GM12878 (cell line): ENCODE results near the gene CHD6. TPM values are rescaled to one million over a fixed set of nuclear protein-coding genes. Genes with fewer than 3 reads are reported as not detected.

Experiments used
- ATAC-seq: fragments of 200-7000 bp; cut with Tn5 transposase; 3 replicates; pipeline ENCODE4 v1.9.1; 2020; ENCODE audit warnings: mild to moderate bottlenecking, moderate library complexity
- BruUV-seq: library from RNA; stranded (reverse); fragments of 400-500 nt; replicated peaks from 2 replicates; lab custom pipeline; 2021; lab: Mats Ljungman, UMichigan
- CTCF ChIA-PET: fragments of 300-600 bp; sonication (Branson Sonifier 250); formaldehyde crosslinking; extraction: SDS; loops from one replicate; lab custom pipeline; 2021; ENCODE audit warnings: inconsistent platforms; lab: Yijun Ruan, JAX
- POLR2A ChIA-PET: fragments of 350-600 bp; formaldehyde crosslinking; extraction: SDS; loops from one replicate; lab custom pipeline; 2021; ENCODE audit warnings: inconsistent platforms; lab: Charles Lee
- RAD21 ChIA-PET: fragments of 300-600 bp; sonication (Branson Sonifier 250); formaldehyde crosslinking; loops from one replicate; lab custom pipeline; 2023; ENCODE audit warnings: antibody characterized with exemption; ENCODE audit not compliant: unreplicated experiment; lab: Charles Lee
- SMC1A ChIA-PET: fragments of 300-600 bp; sonication (Branson Sonifier 250); formaldehyde crosslinking; loops from one replicate; lab custom pipeline; 2023; ENCODE audit not compliant: unreplicated experiment, uncharacterized antibody; lab: Charles Lee
- DNase-seq: peaks from one replicate; pipeline ENCODE4 v3.0.0-alpha.2; 2011; ENCODE audit warnings: low read depth, low spot score
- FAIRE-seq: peaks from 3 replicates; lab custom pipeline; 2011; peaks lifted over from hg19 to GRCh38; lab: Jason Lieb, UNC
- H2AFZ ChIP-seq: 2 replicates; pipeline ENCODE4 v1.6.0; 2011; ENCODE audit warnings: low read depth, low read length, control low read depth; ENCODE audit not compliant: control insufficient read depth
- H3K27ac ChIP-seq: 2 replicates; pipeline ENCODE4 v1.5.1; 2011; ENCODE audit warnings: control low read depth; ENCODE audit not compliant: control insufficient read depth, insufficient read depth
- H3K27me3 ChIP-seq, 2 experiments: replicated peaks in 1 of 2; 2 replicates each; pipeline versions ENCODE4 v1.6.0 to v1.6.1; 2011; ENCODE audit warnings: low read length in 1 of 2; ENCODE audit not compliant: control insufficient read depth in 2 of 2, insufficient read depth in 2 of 2
- H3K36me3 ChIP-seq, 2 experiments: 2 replicates each; pipeline ENCODE4 v1.5.1; 2011; ENCODE audit warnings: low read length in 1 of 2; ENCODE audit not compliant: control insufficient read depth in 2 of 2, insufficient read depth in 2 of 2
- H3K4me1 ChIP-seq: 2 replicates; pipeline ENCODE4 v1.6.1; 2011; ENCODE audit warnings: mild to moderate bottlenecking, low read length, moderate library complexity, mixed read lengths; ENCODE audit not compliant: control insufficient read depth, insufficient read depth
- H3K4me2 ChIP-seq: 2 replicates; pipeline ENCODE4 v1.6.0; 2011; ENCODE audit warnings: control low read depth; ENCODE audit not compliant: control insufficient read depth, insufficient read depth
- H3K4me3 ChIP-seq: fragments of 200-600 bp; sonication (generic); 2 replicates; pipeline ENCODE4 v1.5.1; 2016
- H3K79me2 ChIP-seq: 2 replicates; pipeline ENCODE4 v1.6.0; 2011; ENCODE audit warnings: low read length; ENCODE audit not compliant: control insufficient read depth, insufficient read depth
- H3K9ac ChIP-seq: 2 replicates; pipeline ENCODE4 v1.8.0; 2011; ENCODE audit warnings: low read length, control low read depth, mixed read lengths; ENCODE audit not compliant: control insufficient read depth, insufficient read depth
- H3K9me3 ChIP-seq: replicated peaks from 3 replicates; pipeline ENCODE4 v1.5.1; 2011; ENCODE audit warnings: mild to moderate bottlenecking, low read length; ENCODE audit not compliant: control insufficient read depth, insufficient read depth
- H4K20me1 ChIP-seq: 2 replicates; pipeline ENCODE4 v1.6.0; 2011; ENCODE audit not compliant: control insufficient read depth, insufficient read depth
- CBX3 ChIP-seq: fragments of 200-600 bp; sonication (generic); IDR thresholded peaks from 2 replicates; pipeline ENCODE4 v1.6.1; 2016; ENCODE audit warnings: low read depth, borderline replicate concordance
- CEBPB ChIP-seq, 2 experiments: fragments of 150-350 bp in 1 of 2; IDR thresholded peaks; 2 replicates each; pipeline ENCODE4 v1.6.1; 2012 to 2014; ENCODE audit warnings: low read depth in 2 of 2, low read length in 2 of 2, borderline replicate concordance in 1 of 2, inconsistent platforms in 1 of 2
- CTCF ChIP-seq, 3 experiments: IDR thresholded peaks in 2 of 3; conservative IDR thresholded peaks in 1 of 3; 2 replicates each; pipeline ENCODE4 v1.5.1; 2011; ENCODE audit warnings: low read depth in 3 of 3, low read length in 3 of 3, mild to moderate bottlenecking in 3 of 3, control low read depth in 2 of 3, moderate library complexity in 2 of 3, inconsistent platforms in 1 of 3, mixed read lengths in 1 of 3; ENCODE audit not compliant: control insufficient read depth in 2 of 3, insufficient read depth in 1 of 3; ENCODE audit errors: extremely low read depth in 1 of 3
- GATAD2B ChIP-seq: fragments of 450-650 bp; conservative IDR thresholded peaks from 2 replicates; pipeline ENCODE4 v1.6.1; 2017; ENCODE audit warnings: low read depth, mild to moderate bottlenecking, moderate library complexity
- HCFC1 ChIP-seq: fragments of 150-350 bp; IDR thresholded peaks from 2 replicates; pipeline ENCODE4 v1.6.1; 2014; ENCODE audit warnings: low read length
- IRF4 ChIP-seq: IDR thresholded peaks from 2 replicates; pipeline ENCODE4 v1.6.1; 2011; ENCODE audit warnings: low read depth, low read length
- KLF5 ChIP-seq: fragments of 450-650 bp; IDR thresholded peaks from 2 replicates; pipeline ENCODE4 v1.6.1; 2014; ENCODE audit warnings: mild to moderate bottlenecking; ENCODE audit not compliant: partially characterized antibody
- NR2C2 ChIP-seq: IDR thresholded peaks from 2 replicates; pipeline ENCODE4 v1.6.1; 2011; ENCODE audit warnings: borderline replicate concordance, low read depth; ENCODE audit not compliant: control insufficient read depth, insufficient read length
- POLR2A ChIP-seq: IDR thresholded peaks from 2 replicates; pipeline ENCODE4 v1.6.1; 2011; ENCODE audit warnings: low read depth, mild to moderate bottlenecking, low read length
- POU2F2 ChIP-seq: IDR thresholded peaks from 3 replicates; pipeline ENCODE4 v1.6.1; 2011; ENCODE audit warnings: low read depth, mild to moderate bottlenecking, low read length, borderline replicate concordance
- RELA ChIP-seq: fragments of 450-650 bp; IDR thresholded peaks from 2 replicates; pipeline ENCODE4 v1.8.0; 2014; ENCODE audit warnings: borderline replicate concordance; ENCODE audit not compliant: partially characterized antibody
- SKIL ChIP-seq: fragments of 450-650 bp; IDR thresholded peaks from 2 replicates; pipeline ENCODE4 v1.6.1; 2017; ENCODE audit warnings: mild to moderate bottlenecking, low read depth, inconsistent platforms; ENCODE audit not compliant: poor library complexity, severe bottlenecking
- SMAD1 ChIP-seq: fragments of 450-650 bp; IDR thresholded peaks from 2 replicates; pipeline ENCODE4 v1.6.1; 2018; ENCODE audit warnings: mild to moderate bottlenecking, low read depth; ENCODE audit not compliant: partially characterized antibody
- SP1 ChIP-seq: IDR thresholded peaks from one replicate; pipeline ENCODE4 v1.6.1; 2011; ENCODE audit warnings: low read depth, low read length
- YY1 ChIP-seq: IDR thresholded peaks from 2 replicates; pipeline ENCODE4 v1.6.1; 2011; ENCODE audit warnings: low read depth, mild to moderate bottlenecking, low read length
- ZBTB33 ChIP-seq: fragments of 450-650 bp; IDR thresholded peaks from 2 replicates; pipeline ENCODE4 v1.6.1; 2017; ENCODE audit warnings: mild to moderate bottlenecking
- ZNF217 ChIP-seq: fragments of 450-650 bp; IDR thresholded peaks from 2 replicates; pipeline ENCODE4 v1.6.1; 2017; ENCODE audit warnings: antibody characterized with exemption, mild to moderate bottlenecking
- ZNF622 ChIP-seq: fragments of 450-650 bp; IDR thresholded peaks from 2 replicates; pipeline ENCODE4 v1.6.1; 2017; ENCODE audit warnings: mild to moderate bottlenecking, inconsistent platforms
- WGBS: methylation state at CpG from one replicate; pipeline ENCODE4 v1.1.6; 2016; ENCODE audit warnings: low lambda C conversion rate; ENCODE audit not compliant: insufficient replicate concordance, insufficient coverage; ENCODE audit errors: missing lambda C conversion rate; 5-methylcytosine and 5-hydroxymethylcytosine counted together
- in situ Hi-C: fragments of 300-500 bp; cut with MboI; formaldehyde crosslinking; loops from 9 replicates; pipeline ENCODE4 v1.14.3; 2018; ENCODE audit warnings: mixed read lengths
- intact Hi-C: fragments of 100-400 bp; cut with micrococcal nuclease; formaldehyde crosslinking; loops from one replicate; pipeline ENCODE4 v1.14.2; 2022; ENCODE audit not compliant: unreplicated experiment
- polyA plus RNA-seq, 11 experiments: library from polyadenylated mRNA; depleted of rRNA in 4 of 11; unstranded in 6 of 11; stranded (reverse) in 5 of 11; fragments of >200 nt; fragmentation: Nextera tagmentation in 4 of 11; fragmentation: Illumina TruSeq in 1 of 11; extraction: Ambion mirVana in 4 of 11; extraction: Trizol in 1 of 11; gene quantifications; 1 replicate in 1 of 11; 2 replicates in 10 of 11; pipeline versions ENCODE4 v1.2.1 to v1.2.3, GENCODE V29; 2011 to 2016; ENCODE audit warnings: inconsistent platforms in 2 of 11, missing spikeins in 2 of 11, low read depth in 1 of 11
- total RNA-seq, 4 experiments: library from RNA; depleted of rRNA in 3 of 4; stranded (reverse); fragments of >200 nt in 3 of 4; fragmentation: Illumina TruSeq in 1 of 4; extraction: Trizol in 1 of 4; gene quantifications; 2 replicates each; pipeline versions ENCODE4 v1.2.1 to v1.2.3, GENCODE V29; 2013 to 2021
- TF ChIP-seq, protein P1 (sequence below): fragments of 450-650 bp; IDR thresholded peaks from 2 replicates; pipeline ENCODE4 v1.6.1; 2017; ENCODE audit warnings: low read depth, mild to moderate bottlenecking, moderate library complexity

CHD6 gene
- total and polyA plus RNA-seq, 10 of the 15 experiments (the other 5 are each of a cell fraction or from before 2014, with no cell fraction given) = 4.3 to 25.5 (median 17.1) TPM

- Histone ChIP-seq H3K27ac (no peak overlapping the region), H3K4me1 (no peaks in the 10 kb centered on the region), H4K20me1 (no peaks in the 10 kb centered on the region), H3K27me3 (no peaks in the 10 kb centered on the region), H3K9ac (no peak overlapping the region), H3K4me2 (no peak overlapping the region), H2AFZ (no peak overlapping the region), H3K36me3 (no peaks in the 10 kb centered on the region), H3K79me2 (peaks cover 10% of the 10 kb centered on the region), H3K9me3 (peaks cover 53% of the 10 kb centered on the region), H3K4me3 (no peak overlapping the region)
- CTCF ChIA-PET = no interaction called here
- ATAC-seq (no peak), DNase-seq (no peak), FAIRE-seq (no peak)
- POLR2A ChIA-PET = no interaction called here
- in situ Hi-C loops (no loop called here), intact Hi-C loops (no loop called here)
- BruUV-seq = no TSS peak
- SMC1A ChIA-PET = no interaction called here
- RAD21 ChIA-PET = no interaction called here
- WGBS = 98% methylated on average over 3 of the region's 3 CpGs
- TF ChIP-seq POLR2A = no peak
- peak; percentile 65 for TF ChIP-seq KLF5
- no peak for TF ChIP-seq HCFC1
- TF ChIP-seq IRF4 = no peak
- TF ChIP-seq CBX3 = peak; percentile 99
- no peak; the same call in 1 of the 2 replicates for TF ChIP-seq ZNF217
- TF ChIP-seq ZNF622 = no peak
- TF ChIP-seq SMAD1 = no peak
- TF ChIP-seq ZBTB33 = no peak
- no peak for TF ChIP-seq CEBPB (IDR thresholded peaks at IDR 0.05; ENCODE audit: borderline replicate concordance in 1 of 2, low read depth in 2 of 2, low read length in 2 of 2)
- TF ChIP-seq NR2C2 = no peak
- TF ChIP-seq SP1 = no peak
- peak; percentile 30 for TF ChIP-seq SKIL
- no peak for TF ChIP-seq POU2F2
- no peak for TF ChIP-seq RELA
- TF ChIP-seq CTCF (IDR thresholded peaks at IDR 0.05 in 2 of 3, conservative IDR thresholded peaks at IDR 0.05 in 1 of 3; ENCODE audit: control insufficient read depth in 2 of 3, extremely low read depth in 1 of 3, insufficient read depth in 1 of 3, low read depth in 3 of 3, low read length in 3 of 3) = no peak
- no peak for TF ChIP-seq GATAD2B
- TF ChIP-seq, protein P1, sequence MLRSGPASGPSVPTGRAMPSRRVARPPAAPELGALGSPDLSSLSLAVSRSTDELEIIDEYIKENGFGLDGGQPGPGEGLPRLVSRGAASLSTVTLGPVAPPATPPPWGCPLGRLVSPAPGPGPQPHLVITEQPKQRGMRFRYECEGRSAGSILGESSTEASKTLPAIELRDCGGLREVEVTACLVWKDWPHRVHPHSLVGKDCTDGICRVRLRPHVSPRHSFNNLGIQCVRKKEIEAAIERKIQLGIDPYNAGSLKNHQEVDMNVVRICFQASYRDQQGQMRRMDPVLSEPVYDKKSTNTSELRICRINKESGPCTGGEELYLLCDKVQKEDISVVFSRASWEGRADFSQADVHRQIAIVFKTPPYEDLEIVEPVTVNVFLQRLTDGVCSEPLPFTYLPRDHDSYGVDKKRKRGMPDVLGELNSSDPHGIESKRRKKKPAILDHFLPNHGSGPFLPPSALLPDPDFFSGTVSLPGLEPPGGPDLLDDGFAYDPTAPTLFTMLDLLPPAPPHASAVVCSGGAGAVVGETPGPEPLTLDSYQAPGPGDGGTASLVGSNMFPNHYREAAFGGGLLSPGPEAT = peak; percentile 47; the same call in 1 of the 2 replicates
- TF ChIP-seq YY1 = no peak
Measured at GRCh38 chr20:41599699-41600104, 18.5 kb downstream of the CHD6 start.
